GM23248 (cell line): ENCODE results near the gene MFSD2A. TPM values are rescaled to one million over a fixed set of nuclear protein-coding genes. Genes with fewer than 3 reads are reported as not detected.

Experiments used
- DNase-seq: peaks from one replicate; pipeline ENCODE4 v3.0.0-alpha.2; 2015
- H2AFZ ChIP-seq: fragments of 200-600 bp; sonication (generic); 2 replicates; pipeline ENCODE4 v1.6.1; 2016; ENCODE audit warnings: antibody characterized with exemption
- H3F3A ChIP-seq: fragments of 200-600 bp; sonication (generic); 2 replicates; pipeline ENCODE4 v1.6.1; 2016; ENCODE audit warnings: mild to moderate bottlenecking, antibody characterized with exemption, mixed run types; ENCODE audit not compliant: insufficient read depth
- H3K27ac ChIP-seq: fragments of 200-600 bp; sonication (generic); 2 replicates; pipeline ENCODE4 v1.5.1; 2016; ENCODE audit warnings: mild to moderate bottlenecking
- H3K27me3 ChIP-seq: fragments of 200-600 bp; sonication (generic); replicated peaks from 2 replicates; pipeline ENCODE4 v1.6.1; 2016; ENCODE audit warnings: mild to moderate bottlenecking; ENCODE audit not compliant: insufficient read depth
- H3K36me3 ChIP-seq: fragments of 200-600 bp; sonication (generic); 2 replicates; pipeline ENCODE4 v1.6.1; 2016; ENCODE audit warnings: low read depth, mild to moderate bottlenecking
- H3K4me1 ChIP-seq: fragments of 200-600 bp; sonication (generic); 2 replicates; pipeline ENCODE4 v1.6.1; 2016; ENCODE audit warnings: mild to moderate bottlenecking; ENCODE audit not compliant: insufficient read depth
- H3K4me2 ChIP-seq: fragments of 200-600 bp; sonication (generic); one replicate; pipeline ENCODE4 v1.6.1; 2016; ENCODE audit warnings: mild to moderate bottlenecking; ENCODE audit not compliant: unreplicated experiment
- H3K4me3 ChIP-seq: fragments of 200-600 bp; sonication (generic); 2 replicates; pipeline ENCODE4 v1.5.1; 2016; ENCODE audit warnings: mild to moderate bottlenecking
- H3K79me2 ChIP-seq: fragments of 200-600 bp; sonication (generic); 2 replicates; pipeline ENCODE4 v1.6.1; 2016; ENCODE audit warnings: mild to moderate bottlenecking; ENCODE audit not compliant: insufficient read depth
- H3K9ac ChIP-seq: fragments of 200-600 bp; sonication (generic); 2 replicates; pipeline ENCODE4 v1.6.1; 2016; ENCODE audit warnings: mild to moderate bottlenecking
- H3K9me2 ChIP-seq: fragments of 200-600 bp; sonication (generic); 2 replicates; pipeline ENCODE4 v1.6.1; 2016; ENCODE audit warnings: mixed run types, mild to moderate bottlenecking, moderate library complexity; ENCODE audit not compliant: insufficient read depth
- H3K9me3 ChIP-seq: fragments of 200-600 bp; sonication (generic); one replicate; pipeline ENCODE4 v1.6.1; 2017; ENCODE audit warnings: low read depth
- H4K20me1 ChIP-seq: fragments of 200-600 bp; sonication (generic); 2 replicates; pipeline ENCODE4 v1.6.0; 2016; ENCODE audit not compliant: insufficient read depth
- EZH2 ChIP-seq: fragments of 200-600 bp; sonication (generic); IDR thresholded peaks from 2 replicates; pipeline ENCODE4 v1.6.1; 2018; ENCODE audit warnings: antibody characterized with exemption, mild to moderate bottlenecking; ENCODE audit not compliant: insufficient read depth, poor library complexity, severe bottlenecking
- EZH2phosphoT487 ChIP-seq: fragments of 200-600 bp; sonication (generic); IDR thresholded peaks from 2 replicates; pipeline ENCODE4 v1.6.1; 2018; ENCODE audit warnings: antibody characterized with exemption, moderate library complexity, mild to moderate bottlenecking, low read depth; ENCODE audit not compliant: insufficient read depth
- WGBS, 2 experiments: methylation state at CpG; one replicate each; pipeline ENCODE4 v1.1.6; 2015 to 2017; ENCODE audit warnings: low lambda C conversion rate in 2 of 2, low coverage in 1 of 2; ENCODE audit errors: missing lambda C conversion rate in 2 of 2; 5-methylcytosine and 5-hydroxymethylcytosine counted together
- in situ Hi-C: fragments of 300-500 bp; cut with MboI; formaldehyde crosslinking; loops from 2 replicates; pipeline ENCODE4 v1.15.0; 2020
- polyA plus RNA-seq: library from polyadenylated mRNA; unstranded; fragments of >200 nt; fragmentation: Nextera tagmentation; extraction: Ambion mirVana; gene quantifications from 2 replicates; pipeline ENCODE4 v1.2.1, GENCODE V29; 2016
- total RNA-seq: library from RNA; depleted of rRNA; stranded (reverse); fragments of >200 nt; shearing (Covaris generic); gene quantifications from 2 replicates; pipeline ENCODE4 v1.2.3, GENCODE V29; 2014

MFSD2A gene
- total and polyA plus RNA-seq, 2 experiments from 2014 or later = 4.2 to 4.6 TPM

DNA sequence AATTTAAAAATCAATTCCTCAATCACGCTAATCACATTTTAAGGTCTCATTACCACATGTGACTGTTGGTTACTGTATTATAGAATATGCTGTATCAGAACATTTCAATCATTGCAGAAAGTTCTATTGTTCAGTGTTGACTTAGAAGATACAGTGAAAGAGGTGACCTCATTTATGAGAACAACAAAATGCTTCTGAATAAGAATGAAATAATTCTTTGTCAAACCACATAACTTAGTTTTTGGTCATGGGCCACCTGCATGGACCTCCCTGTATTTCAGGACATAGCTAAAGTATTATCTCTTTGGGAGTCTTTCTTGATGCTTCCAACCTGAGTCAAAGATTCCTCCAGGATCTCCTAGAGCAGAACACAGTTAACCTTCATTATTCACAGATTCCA is 22.3 kb downstream of the MFSD2A start:
- peak overlapping the region; percentile 23; the same call in 1 of the 2 replicates for H2AFZ ChIP-seq
- H3K9me2 ChIP-seq = no peaks in the 10 kb centered on the region
- WGBS, 2 experiments = 98 to 100% methylated on average over 1 of the region's 1 CpG
- no peak overlapping the region for H3K4me2 ChIP-seq
- H4K20me1 ChIP-seq = no peaks in the 10 kb centered on the region
- no peaks in the 10 kb centered on the region for H3K9me3 ChIP-seq
- TF ChIP-seq EZH2phosphoT487 (no peak), EZH2 (no peak)
- H3K4me1 ChIP-seq = peaks cover 14% of the 10 kb centered on the region
- in situ Hi-C loops = loop anchor here (10.0 kb wide), 1 partner anchor 152 kb away; no protein-coding TSS in a partner anchor
- peaks cover 3% of the 10 kb centered on the region; the same call in 1 of the 2 replicates for H3F3A ChIP-seq
- no peaks in the 10 kb centered on the region for H3K27me3 ChIP-seq
- no peak overlapping the region for H3K9ac ChIP-seq
- H3K79me2 ChIP-seq = no peaks in the 10 kb centered on the region
- peak; percentile 30 for DNase-seq
- H3K4me3 ChIP-seq = no peak overlapping the region
- no peaks in the 10 kb centered on the region for H3K36me3 ChIP-seq
- no peak overlapping the region for H3K27ac ChIP-seq

GRCh38 chr1:39979654-39980053 is 24.7 kb downstream of the MFSD2A start:
- no peak overlapping the region for H3K4me2 ChIP-seq
- H3K9me3 ChIP-seq = no peaks in the 10 kb centered on the region
- H4K20me1 ChIP-seq = no peaks in the 10 kb centered on the region
- H3K9me2 ChIP-seq = no peaks in the 10 kb centered on the region
- WGBS, 2 experiments = 82 to 85% methylated on average over 4 of the region's 4 CpGs
- peaks cover 18% of the 10 kb centered on the region for H3K4me1 ChIP-seq
- H3F3A ChIP-seq = peaks cover 3% of the 10 kb centered on the region; the same call in 1 of the 2 replicates
- in situ Hi-C loops = loop anchor here (10.0 kb wide), 1 partner anchor 155 kb away; no protein-coding TSS in a partner anchor
- H3K27me3 ChIP-seq = no peaks in the 10 kb centered on the region
- no peak overlapping the region for H3K27ac ChIP-seq
- no peak for TF ChIP-seq EZH2phosphoT487
- TF ChIP-seq EZH2 = no peak
- H3K9ac ChIP-seq = no peak overlapping the region
- no peak overlapping the region for H2AFZ ChIP-seq
- no peak overlapping the region for H3K4me3 ChIP-seq
- no peaks in the 10 kb centered on the region for H3K36me3 ChIP-seq
- H3K79me2 ChIP-seq = no peaks in the 10 kb centered on the region
- no peak for DNase-seq

- Histone ChIP-seq H3K36me3 (no peaks in the 10 kb centered on the region), H2AFZ (peak overlapping the region; percentile 63; the same call in 1 of the 2 replicates), H3K9me3 (no peaks in the 10 kb centered on the region), H3K4me2 (no peak overlapping the region), H4K20me1 (no peaks in the 10 kb centered on the region), H3K9me2 (no peaks in the 10 kb centered on the region), H3K4me3 (no peak overlapping the region), H3F3A (peaks cover 3% of the 10 kb centered on the region; the same call in 1 of the 2 replicates), H3K9ac (no peak overlapping the region), H3K27ac (no peak overlapping the region), H3K4me1 (peaks cover 18% of the 10 kb centered on the region), H3K27me3 (no peaks in the 10 kb centered on the region), H3K79me2 (no peaks in the 10 kb centered on the region)
- DNase-seq = no peak
- in situ Hi-C loops = no loop called here
- 94 to 95% methylated on average over 6 of the region's 6 CpGs for WGBS, 2 experiments
- TF ChIP-seq EZH2 (no peak), EZH2phosphoT487 (no peak)
Measured at GRCh38 chr1:39980555-39981313, 25.8 kb downstream of the MFSD2A start.

GRCh38 chr1:39981385-39981784 is 26.4 kb downstream of the MFSD2A start:
- peak overlapping the region; percentile 73; the same call in 1 of the 2 replicates for H2AFZ ChIP-seq
- 0 out of 2 replicates have a peak overlapping the region, but pooled peaks have one; percentile 48 for H3K27ac ChIP-seq
- no peak overlapping the region for H3K4me3 ChIP-seq
- no peak overlapping the region for H3K9ac ChIP-seq
- H3K9me2 ChIP-seq = no peaks in the 10 kb centered on the region
- H3K79me2 ChIP-seq = no peaks in the 10 kb centered on the region
- WGBS, 2 experiments = 91 to 92% methylated on average over 9 of the region's 9 CpGs
- H3K4me1 ChIP-seq = peaks cover 18% of the 10 kb centered on the region
- no peaks in the 10 kb centered on the region for H4K20me1 ChIP-seq
- peak overlapping the region; percentile 23 for H3K4me2 ChIP-seq
- no peaks in the 10 kb centered on the region for H3K27me3 ChIP-seq
- in situ Hi-C loops = no loop called here
- H3K36me3 ChIP-seq = no peaks in the 10 kb centered on the region
- no peak for DNase-seq
- TF ChIP-seq EZH2phosphoT487 (no peak), EZH2 (no peak)
- peaks cover 3% of the 10 kb centered on the region; the same call in 1 of the 2 replicates for H3F3A ChIP-seq
- H3K9me3 ChIP-seq = no peaks in the 10 kb centered on the region
